ENCODE data around the gene PLEKHG2.

Gene PLEKHG2

GRCh38 chr19:39426170-39426569 lies 13.7 kb downstream of the PLEKHG2 start:
- Histone ChIP-seq H3K4me3 (ENCODE audit: low read length in 2 of 2) (no peak overlapping the region), H3K4me1 (ENCODE audit: control insufficient read depth, insufficient read depth, low read length) (peaks cover 19% of the 10 kb centered on the region), H3K9ac (ENCODE audit: low read length in 2 of 2) (no peak overlapping the region), H3K27ac (ENCODE audit: low read length) (no peak overlapping the region), H3K36me3 (ENCODE audit: control insufficient read depth in 2 of 2, insufficient read depth in 2 of 2, low read length in 2 of 2) (peaks cover 9 to 20% of the 10 kb centered on the region in 2 donors), H3K27me3 (ENCODE audit: control insufficient read depth in 1 of 2, insufficient read depth in 2 of 2, low read length in 2 of 2) (no peaks in the 10 kb centered on the region), H3K9me3 (ENCODE audit: control insufficient read depth in 2 of 2, low read length in 2 of 2) (no peaks in the 10 kb centered on the region)

- H3K4me1 ChIP-seq (ENCODE audit: control insufficient read depth, insufficient read depth, low read length) = peaks cover 19% of the 10 kb centered on the region
- no peaks in the 10 kb centered on the region for H3K27me3 ChIP-seq (ENCODE audit: control insufficient read depth in 1 of 2, insufficient read depth in 2 of 2, low read length in 2 of 2)
- no peaks in the 10 kb centered on the region for H3K9me3 ChIP-seq (ENCODE audit: control insufficient read depth in 2 of 2, low read length in 2 of 2)
- peak overlapping the region; percentile 89 for H3K27ac ChIP-seq (ENCODE audit: low read length)
- H3K9ac ChIP-seq (ENCODE audit: low read length in 2 of 2) = no peak overlapping the region
- H3K36me3 ChIP-seq (ENCODE audit: control insufficient read depth in 2 of 2, insufficient read depth in 2 of 2, low read length in 2 of 2) = peaks cover 12 to 19% of the 10 kb centered on the region in 2 donors
- H3K4me3 ChIP-seq (ENCODE audit: low read length in 2 of 2) = no peak overlapping the region
Observed at GRCh38 chr19:39427707-39428106, 15.2 kb downstream of the PLEKHG2 start.

GRCh38 chr19:39428283-39429112 lies 16.0 kb downstream of the PLEKHG2 start:
- H3K27ac ChIP-seq (ENCODE audit: low read length) = peak overlapping the region; percentile 89

GRCh38 chr19:39430675-39431593 lies 18.5 kb downstream of the PLEKHG2 start:
- H3K4me1 ChIP-seq (ENCODE audit: control insufficient read depth, insufficient read depth, low read length) = peaks cover 43% of the 10 kb centered on the region
- peak overlapping the region in 1 of 2 donors; percentile 29 for H3K9ac ChIP-seq (ENCODE audit: low read length in 2 of 2)
- H3K9me3 ChIP-seq (ENCODE audit: control insufficient read depth in 2 of 2, low read length in 2 of 2) = no peaks in the 10 kb centered on the region
- H3K27me3 ChIP-seq (ENCODE audit: control insufficient read depth in 1 of 2, insufficient read depth in 2 of 2, low read length in 2 of 2) = no peaks in the 10 kb centered on the region
- H3K36me3 ChIP-seq (ENCODE audit: control insufficient read depth in 2 of 2, insufficient read depth in 2 of 2, low read length in 2 of 2) = peaks cover 24 to 28% of the 10 kb centered on the region in 2 donors
- H3K4me3 ChIP-seq (ENCODE audit: low read length in 2 of 2) = no peak overlapping the region
- peak overlapping the region; percentile 49 for H3K27ac ChIP-seq (ENCODE audit: low read length)

More at GRCh38 chr19:39428283-39429112, 16.0 kb downstream of the PLEKHG2 start:
- peak overlapping the region; percentile 63 to 66 for H3K9ac ChIP-seq (ENCODE audit: low read length in 2 of 2)
- no peaks in the 10 kb centered on the region for H3K9me3 ChIP-seq (ENCODE audit: control insufficient read depth in 2 of 2, low read length in 2 of 2)
- H3K27me3 ChIP-seq (ENCODE audit: control insufficient read depth in 1 of 2, insufficient read depth in 2 of 2, low read length in 2 of 2) = no peaks in the 10 kb centered on the region
- peaks cover 22% of the 10 kb centered on the region for H3K4me1 ChIP-seq (ENCODE audit: control insufficient read depth, insufficient read depth, low read length)
- H3K36me3 ChIP-seq (ENCODE audit: control insufficient read depth in 2 of 2, insufficient read depth in 2 of 2, low read length in 2 of 2) = peaks cover 20 to 24% of the 10 kb centered on the region in 2 donors
- H3K4me3 ChIP-seq (ENCODE audit: low read length in 2 of 2) = peak overlapping the region in 1 of 2 donors; percentile 47

GRCh38 chr19:39432677-39433025 lies 20.2 kb downstream of the PLEKHG2 start:
- no peak overlapping the region for H3K4me3 ChIP-seq (ENCODE audit: low read length in 2 of 2)
- H3K4me1 ChIP-seq (ENCODE audit: control insufficient read depth, insufficient read depth, low read length) = peaks cover 49% of the 10 kb centered on the region
- peaks cover 24 to 28% of the 10 kb centered on the region in 2 donors for H3K36me3 ChIP-seq (ENCODE audit: control insufficient read depth in 2 of 2, insufficient read depth in 2 of 2, low read length in 2 of 2)
- peaks cover 0 to 2% of the 10 kb centered on the region in 2 donors for H3K27me3 ChIP-seq (ENCODE audit: control insufficient read depth in 1 of 2, insufficient read depth in 2 of 2, low read length in 2 of 2)
- H3K27ac ChIP-seq (ENCODE audit: low read length) = no peak overlapping the region
- H3K9ac ChIP-seq (ENCODE audit: low read length in 2 of 2) = no peak overlapping the region
- H3K9me3 ChIP-seq (ENCODE audit: control insufficient read depth in 2 of 2, low read length in 2 of 2) = no peaks in the 10 kb centered on the region

GRCh38 chr19:39433480-39434079 lies 21.1 kb downstream of the PLEKHG2 start:
- peaks cover 40% of the 10 kb centered on the region for H3K4me1 ChIP-seq (ENCODE audit: control insufficient read depth, insufficient read depth, low read length)
- H3K36me3 ChIP-seq (ENCODE audit: control insufficient read depth in 2 of 2, insufficient read depth in 2 of 2, low read length in 2 of 2) = peaks cover 24 to 28% of the 10 kb centered on the region in 2 donors
- H3K9ac ChIP-seq (ENCODE audit: low read length in 2 of 2) = peak overlapping the region in 1 of 2 donors; percentile 13
- H3K27me3 ChIP-seq (ENCODE audit: control insufficient read depth in 1 of 2, insufficient read depth in 2 of 2, low read length in 2 of 2) = peaks cover 3 to 4% of the 10 kb centered on the region in 2 donors
- no peaks in the 10 kb centered on the region for H3K9me3 ChIP-seq (ENCODE audit: control insufficient read depth in 2 of 2, low read length in 2 of 2)
- no peak overlapping the region for H3K27ac ChIP-seq (ENCODE audit: low read length)
- peak overlapping the region in 1 of 2 donors; percentile 98 for H3K4me3 ChIP-seq (ENCODE audit: low read length in 2 of 2)

- Histone ChIP-seq H3K4me3 (ENCODE audit: low read length in 2 of 2) (peak overlapping the region; percentile 98 to 99), H3K4me1 (ENCODE audit: control insufficient read depth, insufficient read depth, low read length) (peaks cover 34% of the 10 kb centered on the region), H3K27ac (ENCODE audit: low read length) (no peak overlapping the region), H3K36me3 (ENCODE audit: control insufficient read depth in 2 of 2, insufficient read depth in 2 of 2, low read length in 2 of 2) (peaks cover 24 to 28% of the 10 kb centered on the region in 2 donors), H3K27me3 (ENCODE audit: control insufficient read depth in 1 of 2, insufficient read depth in 2 of 2, low read length in 2 of 2) (peaks cover 3 to 4% of the 10 kb centered on the region in 2 donors), H3K9me3 (ENCODE audit: control insufficient read depth in 2 of 2, low read length in 2 of 2) (no peaks in the 10 kb centered on the region), H3K9ac (ENCODE audit: low read length in 2 of 2) (peak overlapping the region; percentile 42 to 99)
Observed at GRCh38 chr19:39434123-39435076, 21.9 kb downstream of the PLEKHG2 start.

GRCh38 chr19:39435499-39436349 lies 23.3 kb downstream of the PLEKHG2 start, which contains the start of gene RPS16:
Gene RPS16 (minus strand): TSS chr19:39435949. CDS start chr19:39435895, 54 bp downstream.
- Histone ChIP-seq H3K9me3 (ENCODE audit: control insufficient read depth in 2 of 2, low read length in 2 of 2) (no peaks in the 10 kb centered on the region), H3K27ac (ENCODE audit: low read length) (peak within 1 kb of the TSS; percentile 79), H3K4me3 (ENCODE audit: low read length in 2 of 2) (peak within 1 kb of the TSS; percentile 98 to 99), H3K27me3 (ENCODE audit: control insufficient read depth in 1 of 2, insufficient read depth in 2 of 2, low read length in 2 of 2) (peaks cover 3 to 4% of the 10 kb centered on the region in 2 donors), H3K36me3 (ENCODE audit: control insufficient read depth in 2 of 2, insufficient read depth in 2 of 2, low read length in 2 of 2) (peaks cover 24 to 25% of the 10 kb centered on the region in 2 donors), H3K4me1 (ENCODE audit: control insufficient read depth, insufficient read depth, low read length) (peaks cover 31% of the 10 kb centered on the region), H3K9ac (ENCODE audit: low read length in 2 of 2) (peak within 1 kb of the TSS; percentile 91 to 99)

GRCh38 chr19:39436350-39436716 lies 23.9 kb downstream of the PLEKHG2 start:
- Histone ChIP-seq H3K9ac (ENCODE audit: low read length in 2 of 2) (peak overlapping the region; percentile 89 to 97), H3K4me1 (ENCODE audit: control insufficient read depth, insufficient read depth, low read length) (peaks cover 31% of the 10 kb centered on the region), H3K27ac (ENCODE audit: low read length) (peak overlapping the region; percentile 79), H3K36me3 (ENCODE audit: control insufficient read depth in 2 of 2, insufficient read depth in 2 of 2, low read length in 2 of 2) (peaks cover 19 to 22% of the 10 kb centered on the region in 2 donors), H3K9me3 (ENCODE audit: control insufficient read depth in 2 of 2, low read length in 2 of 2) (no peaks in the 10 kb centered on the region), H3K4me3 (ENCODE audit: low read length in 2 of 2) (peak overlapping the region; percentile 87 to 98), H3K27me3 (ENCODE audit: control insufficient read depth in 1 of 2, insufficient read depth in 2 of 2, low read length in 2 of 2) (peaks cover 3 to 6% of the 10 kb centered on the region in 2 donors)

Measured in stomach smooth muscle (tissue), 2 donors.